Germinal center (tissue), 1 donor: Measurements from ENCODE around the gene LONP2.

ENCODE experiments used
- DNase-seq: peaks from one replicate; pipeline ENCODE4 v3.0.0; 2012; ENCODE audit warnings: mixed read lengths, low spot score

LONP2 gene, protein sequence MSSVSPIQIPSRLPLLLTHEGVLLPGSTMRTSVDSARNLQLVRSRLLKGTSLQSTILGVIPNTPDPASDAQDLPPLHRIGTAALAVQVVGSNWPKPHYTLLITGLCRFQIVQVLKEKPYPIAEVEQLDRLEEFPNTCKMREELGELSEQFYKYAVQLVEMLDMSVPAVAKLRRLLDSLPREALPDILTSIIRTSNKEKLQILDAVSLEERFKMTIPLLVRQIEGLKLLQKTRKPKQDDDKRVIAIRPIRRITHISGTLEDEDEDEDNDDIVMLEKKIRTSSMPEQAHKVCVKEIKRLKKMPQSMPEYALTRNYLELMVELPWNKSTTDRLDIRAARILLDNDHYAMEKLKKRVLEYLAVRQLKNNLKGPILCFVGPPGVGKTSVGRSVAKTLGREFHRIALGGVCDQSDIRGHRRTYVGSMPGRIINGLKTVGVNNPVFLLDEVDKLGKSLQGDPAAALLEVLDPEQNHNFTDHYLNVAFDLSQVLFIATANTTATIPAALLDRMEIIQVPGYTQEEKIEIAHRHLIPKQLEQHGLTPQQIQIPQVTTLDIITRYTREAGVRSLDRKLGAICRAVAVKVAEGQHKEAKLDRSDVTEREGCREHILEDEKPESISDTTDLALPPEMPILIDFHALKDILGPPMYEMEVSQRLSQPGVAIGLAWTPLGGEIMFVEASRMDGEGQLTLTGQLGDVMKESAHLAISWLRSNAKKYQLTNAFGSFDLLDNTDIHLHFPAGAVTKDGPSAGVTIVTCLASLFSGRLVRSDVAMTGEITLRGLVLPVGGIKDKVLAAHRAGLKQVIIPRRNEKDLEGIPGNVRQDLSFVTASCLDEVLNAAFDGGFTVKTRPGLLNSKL

DNA sequence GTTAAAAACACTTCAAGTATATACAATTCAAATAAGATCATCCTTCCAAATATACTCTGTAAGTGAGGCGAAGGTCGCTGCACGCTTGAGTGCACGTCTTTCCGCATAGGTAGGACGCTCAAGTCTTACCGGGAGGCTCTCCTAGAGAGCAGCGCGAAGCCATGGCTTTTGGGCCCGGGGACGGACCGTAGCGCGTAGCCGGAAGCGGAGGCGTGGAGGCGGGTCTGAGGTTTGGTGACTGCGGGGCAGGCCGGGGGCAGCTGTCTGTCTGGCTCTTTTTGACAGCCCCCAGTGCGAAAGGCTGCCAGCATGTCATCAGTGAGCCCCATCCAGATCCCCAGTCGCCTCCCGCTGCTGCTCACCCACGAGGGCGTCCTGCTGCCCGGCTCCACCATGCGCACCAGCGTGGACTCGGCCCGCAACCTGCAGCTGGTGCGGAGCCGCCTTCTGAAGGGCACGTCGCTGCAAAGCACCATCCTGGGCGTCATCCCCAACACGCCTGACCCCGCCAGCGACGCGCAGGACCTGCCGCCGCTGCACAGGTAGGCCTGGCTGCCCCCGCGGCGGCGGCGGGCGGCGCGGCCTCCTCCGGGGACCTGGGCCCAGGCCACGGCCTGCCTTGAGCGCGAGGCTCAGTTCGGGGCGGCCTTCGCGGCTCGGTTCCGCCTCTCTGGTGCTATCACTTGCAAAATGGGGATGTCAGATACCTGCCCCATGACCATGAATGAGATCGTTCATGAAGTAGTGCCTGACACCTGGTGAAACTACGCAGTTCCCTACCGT lies at the start of gene LONP2:
LONP2 (plus strand) TSS at position 221 of the 783 bp plus-strand sequence; CDS start at position 310, 89 bp downstream.
- peak; percentile 79 for DNase-seq

DNA sequence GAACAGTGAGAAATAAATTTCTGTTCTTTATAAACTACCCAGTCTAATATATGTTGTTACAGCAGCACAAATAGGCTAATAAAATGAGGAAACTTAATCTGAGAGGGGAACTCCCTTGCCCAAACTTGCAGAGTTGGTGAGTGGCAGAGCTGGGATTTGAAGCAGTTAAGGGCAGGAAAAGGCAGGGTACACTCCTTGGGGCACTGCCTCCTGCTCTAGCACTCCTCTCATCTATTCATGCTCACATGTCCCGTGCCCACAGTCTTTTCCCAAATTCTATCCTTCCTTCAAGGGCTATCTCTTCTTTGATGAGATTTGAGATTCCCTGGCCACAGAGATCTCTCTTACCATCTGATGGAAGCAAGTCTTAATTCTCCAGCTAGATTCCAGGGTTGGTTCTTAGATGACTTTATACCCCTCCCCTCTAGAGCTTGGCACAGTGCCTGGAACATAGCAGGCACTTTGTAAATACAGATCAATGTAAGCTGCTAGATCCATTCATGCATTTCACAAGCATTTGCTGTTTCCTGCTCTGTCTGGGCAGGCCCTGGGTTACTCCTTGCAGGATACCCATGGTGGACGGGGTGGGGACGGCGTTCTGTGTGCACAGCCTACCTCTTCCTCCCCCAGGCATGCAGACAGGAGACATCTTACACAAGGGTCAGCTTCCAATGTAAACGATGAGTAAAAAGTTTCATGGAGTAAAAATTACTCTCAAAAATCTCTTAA lies 49.1 kb upstream of the LONP2 start:
- no peak for DNase-seq

DNA sequence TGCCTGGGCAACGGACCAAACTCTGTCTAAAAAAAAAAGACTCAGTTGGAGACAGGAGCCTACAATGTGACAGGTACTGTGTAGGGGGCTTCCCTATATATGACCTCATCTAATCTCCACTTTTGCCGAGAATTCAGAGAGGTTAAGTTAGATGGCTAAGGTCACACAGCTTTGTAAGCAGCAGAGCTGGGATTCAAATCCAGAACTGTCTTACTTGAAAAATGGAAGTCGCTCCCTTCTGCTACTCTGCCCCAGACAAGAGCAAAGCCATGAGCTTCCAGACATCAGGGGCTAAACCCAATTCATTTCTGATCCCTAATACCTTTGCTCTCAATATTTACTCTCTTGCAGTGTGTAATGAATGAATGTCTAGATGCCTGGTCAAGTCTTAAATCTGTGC lies 46.8 kb upstream of the LONP2 start:
- no peak for DNase-seq

DNA sequence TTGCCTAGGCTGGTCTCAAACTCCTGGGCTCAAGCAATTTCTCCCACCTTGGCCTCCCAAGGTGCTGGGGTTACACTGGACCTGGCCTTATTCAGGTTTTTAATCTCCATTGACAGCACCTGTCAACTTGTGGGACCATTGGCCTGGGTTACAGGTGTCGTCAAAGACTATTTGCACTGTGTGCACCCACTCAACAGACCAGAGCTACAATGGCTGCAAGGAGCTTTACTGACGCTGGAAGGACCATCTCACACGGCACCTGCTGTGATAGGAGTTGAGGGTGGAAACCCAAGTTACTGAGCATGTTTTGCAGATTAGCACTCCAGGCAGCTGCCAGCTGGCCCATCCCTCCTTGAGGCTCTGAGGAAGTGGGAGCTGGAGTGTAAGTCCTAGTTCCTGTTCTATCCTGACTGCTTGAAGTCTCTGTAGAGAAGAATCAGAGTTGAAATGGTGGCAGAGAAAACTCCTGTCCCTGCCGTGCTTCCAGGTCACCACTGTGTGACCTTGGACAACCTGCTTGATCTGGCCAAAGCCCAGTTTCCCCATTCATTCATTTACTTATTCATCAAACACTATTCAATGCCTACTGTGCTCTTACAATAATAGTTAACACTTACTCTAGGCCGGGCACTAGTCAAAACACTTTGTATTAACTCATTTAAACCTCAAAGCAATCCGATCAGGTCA lies 42.4 kb upstream of the LONP2 start:
- DNase-seq = no peak

DNA sequence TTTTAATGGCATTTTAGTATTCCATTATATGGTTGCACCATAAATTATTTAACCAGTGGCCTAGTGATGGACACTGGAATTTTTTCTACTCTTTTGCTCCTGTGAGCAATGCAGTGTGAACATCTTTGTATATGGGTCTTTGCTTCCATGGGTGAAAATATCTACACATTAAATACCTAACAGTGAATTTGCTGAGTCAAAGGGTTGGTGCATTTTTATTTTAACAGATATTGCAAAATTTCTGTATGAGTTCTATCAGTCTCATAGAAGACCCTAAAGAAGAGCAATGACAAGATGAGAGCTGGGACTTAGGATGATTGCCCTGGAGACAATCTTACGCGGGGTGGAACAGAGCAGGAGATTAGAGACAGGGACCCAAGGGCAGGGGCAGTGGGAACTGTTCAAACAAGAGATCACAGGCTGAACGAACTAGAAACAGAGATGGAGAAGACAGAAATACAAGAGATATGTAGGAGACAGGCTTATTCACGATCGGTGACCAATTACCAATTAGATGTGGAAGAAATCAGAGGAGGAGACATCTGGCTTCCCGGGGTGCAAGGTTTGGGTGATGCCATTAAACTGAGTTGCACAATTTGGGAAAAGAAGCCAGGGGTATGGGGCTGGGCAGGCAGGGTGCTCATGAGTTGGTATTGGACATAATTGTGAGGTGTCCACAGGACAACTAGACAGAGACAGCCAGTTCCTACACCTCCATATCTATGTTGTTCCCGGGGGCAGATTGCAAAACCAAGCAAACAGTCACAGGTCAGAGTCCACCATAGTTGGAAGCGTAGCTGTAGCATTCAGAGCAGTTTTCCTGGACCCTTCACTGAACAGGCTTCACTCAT lies 39.9 kb upstream of the LONP2 start:
- no peak for DNase-seq

DNA sequence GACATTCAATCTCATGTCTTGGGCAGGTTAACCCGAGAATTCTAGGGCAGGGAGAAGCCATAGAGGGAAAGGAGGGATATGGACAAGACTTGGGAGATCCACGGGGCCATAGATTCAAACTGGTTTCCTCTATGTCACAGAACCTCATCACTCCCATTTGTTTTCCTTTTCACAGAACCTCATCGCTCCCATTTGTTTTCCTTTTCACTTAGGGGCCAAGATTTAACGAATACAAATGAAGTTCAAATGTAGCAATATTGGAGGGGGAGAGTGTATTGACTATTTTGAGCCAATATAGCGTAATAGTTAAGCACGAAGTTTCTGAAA lies 39.3 kb upstream of the LONP2 start:
- no peak for DNase-seq

DNA sequence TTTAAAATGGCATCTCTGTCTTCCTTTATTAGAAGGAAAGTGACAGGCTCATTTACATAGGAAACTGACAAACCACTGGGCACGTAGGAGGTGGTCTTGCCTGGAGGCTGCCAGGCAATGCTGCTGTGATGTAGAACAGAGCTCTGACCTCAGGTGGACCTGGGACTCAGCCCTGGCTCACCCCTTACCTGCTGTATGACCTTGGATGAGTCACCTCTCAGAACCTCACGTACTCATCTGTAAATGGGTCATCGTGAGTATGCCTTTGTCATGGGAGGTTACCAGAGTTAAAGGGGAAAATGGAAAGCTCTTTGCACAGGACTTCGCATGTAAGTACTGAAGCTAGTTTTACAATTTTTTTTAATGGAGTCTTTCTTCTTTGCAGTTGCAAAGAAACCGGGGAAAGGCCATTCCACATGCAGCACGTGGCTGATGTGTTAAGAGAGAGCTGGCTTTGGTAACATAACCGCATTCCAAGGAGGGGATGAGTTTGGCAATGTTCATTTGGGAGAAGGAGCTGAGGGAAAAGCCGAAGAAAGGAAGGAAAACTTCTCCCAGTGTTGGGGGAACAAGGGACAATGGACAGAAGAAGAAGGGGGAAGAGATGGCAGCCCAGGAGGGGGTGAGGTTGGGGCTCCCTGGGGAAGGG lies 37.4 kb upstream of the LONP2 start:
- no peak for DNase-seq

DNA sequence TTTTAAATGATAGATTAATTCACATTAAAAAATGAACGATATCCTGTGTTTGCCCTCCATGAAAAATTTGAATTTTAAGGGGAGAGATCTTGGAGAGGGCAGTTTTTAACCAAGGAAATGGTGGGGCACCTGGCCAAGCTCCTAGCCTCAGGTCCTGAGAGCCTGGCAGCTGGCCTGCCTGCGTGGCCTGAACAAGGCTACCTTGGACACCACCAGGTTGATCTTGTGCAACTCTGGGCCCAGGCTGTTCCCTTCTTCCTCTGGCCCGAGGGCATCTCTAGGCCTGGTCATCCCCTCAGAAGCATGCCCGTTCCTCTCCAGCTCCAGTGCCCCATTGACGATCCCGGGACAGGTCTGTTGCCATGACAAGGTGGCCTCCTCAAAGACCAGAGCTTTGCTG lies 33.4 kb upstream of the LONP2 start:
- DNase-seq = no peak

DNA sequence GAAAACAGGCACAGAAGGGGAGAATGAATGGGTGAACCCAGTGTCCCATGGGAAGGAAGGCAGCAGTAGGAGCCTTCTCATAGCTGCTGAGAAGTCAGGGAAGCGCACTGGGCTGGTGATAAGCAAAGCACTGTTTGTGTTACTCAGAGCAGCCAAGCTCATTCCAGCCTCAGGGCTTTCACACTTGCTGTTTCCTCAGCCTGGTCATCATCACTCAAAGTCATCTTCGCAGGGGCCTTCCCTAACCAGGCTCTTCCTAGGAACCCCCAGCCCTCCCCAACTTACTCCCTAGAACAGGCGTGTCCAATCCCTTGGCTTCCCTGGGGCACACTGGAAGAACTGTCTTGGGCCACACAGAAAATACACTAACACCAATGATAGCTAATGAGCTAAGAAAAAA lies 32.1 kb upstream of the LONP2 start:
- no peak for DNase-seq

DNA sequence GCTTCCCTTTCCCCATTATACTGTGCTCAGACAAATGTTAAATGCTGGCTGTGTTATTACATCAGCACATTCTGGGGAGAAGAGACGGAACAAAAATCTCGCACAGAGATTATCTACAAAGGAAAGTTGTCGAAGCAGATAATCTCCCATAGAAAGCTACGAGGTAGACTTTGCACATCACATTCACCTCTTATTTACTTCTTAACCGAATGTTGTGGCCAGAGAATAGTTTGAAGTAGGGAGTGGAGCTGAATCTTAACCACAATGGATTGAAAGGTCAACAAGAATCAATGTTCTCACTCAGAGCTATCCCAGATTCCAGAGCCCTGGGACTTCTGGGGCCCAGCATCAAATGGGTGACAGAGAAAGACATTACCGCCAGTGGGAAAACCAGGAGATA lies 28.4 kb upstream of the LONP2 start:
- DNase-seq = no peak

DNA sequence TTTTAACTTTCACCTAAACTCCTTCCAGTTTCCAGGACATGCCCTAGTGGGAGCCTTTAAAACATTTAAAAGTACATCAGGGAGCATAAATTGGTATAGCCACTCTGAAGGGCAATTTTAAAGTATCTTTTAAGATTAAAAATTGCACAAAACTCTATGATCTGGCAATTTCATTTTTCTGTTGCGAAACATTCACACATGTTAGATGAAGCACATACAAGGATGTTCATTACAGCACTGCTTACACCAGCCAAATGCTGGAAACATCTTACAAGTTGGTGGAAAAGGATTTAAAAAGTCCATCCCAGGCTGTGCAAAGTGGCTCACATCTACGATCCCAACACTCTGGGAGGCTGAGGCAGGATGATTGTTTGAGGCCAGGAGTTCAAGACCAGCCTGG lies 26.4 kb upstream of the LONP2 start:
- DNase-seq = no peak

DNA sequence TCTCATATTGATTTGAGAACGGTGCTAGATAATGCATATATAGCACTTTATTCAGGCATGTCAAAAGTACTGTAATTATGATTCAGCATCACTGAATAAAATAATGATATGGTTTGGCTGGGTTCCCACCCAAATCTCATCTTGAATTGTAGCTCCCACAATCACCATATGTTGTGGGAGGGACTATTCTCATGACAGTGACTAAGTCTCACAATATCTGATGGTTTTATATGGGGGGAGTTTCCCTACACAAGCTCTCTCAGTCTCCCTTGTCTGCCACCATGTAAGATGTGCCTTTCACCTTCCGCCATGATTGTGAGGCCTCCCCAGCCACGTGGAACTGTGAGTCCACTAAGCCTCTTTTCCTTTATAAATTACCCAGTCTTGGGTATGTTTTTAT lies 25.6 kb upstream of the LONP2 start:
- no peak for DNase-seq

DNA sequence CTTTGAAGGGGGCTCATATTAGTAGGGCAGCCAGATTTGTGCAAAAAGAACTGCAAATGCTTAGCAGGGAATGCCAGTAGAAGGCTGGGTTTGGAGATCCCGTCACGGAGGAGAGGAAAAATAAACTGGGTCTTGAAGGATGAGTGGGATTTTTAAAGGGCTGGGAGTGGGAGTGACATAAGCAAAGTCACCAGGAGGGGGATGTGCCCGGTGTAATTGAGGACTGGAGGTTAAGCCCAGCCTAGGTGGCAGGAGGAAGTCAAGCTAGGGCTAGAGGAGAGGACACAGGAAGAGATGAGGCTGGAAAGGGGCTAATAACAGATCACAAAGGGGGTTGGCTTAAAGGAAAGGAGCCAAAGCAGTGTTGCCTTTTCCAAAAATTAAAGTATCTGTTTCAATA lies 23.2 kb upstream of the LONP2 start:
- no peak for DNase-seq

DNA sequence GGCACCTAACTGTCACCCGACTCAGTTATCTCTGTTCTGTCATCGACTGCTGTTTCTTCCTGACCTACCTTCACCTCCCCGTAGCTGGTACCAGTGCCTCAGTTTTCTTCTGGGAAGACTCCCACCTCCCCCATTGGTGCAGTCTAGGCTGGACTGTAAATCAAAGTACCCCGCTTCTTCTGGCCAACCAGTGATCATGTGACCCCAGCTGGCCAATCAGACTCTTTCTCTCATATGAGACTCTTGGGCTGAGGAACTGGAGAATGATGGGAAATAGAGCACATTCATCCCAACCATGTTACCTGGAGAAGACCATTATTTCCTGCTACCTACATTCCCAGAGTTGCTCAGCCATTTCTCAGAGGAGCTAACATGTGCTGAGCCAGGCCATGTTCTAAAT lies 20.6 kb upstream of the LONP2 start:
- no peak for DNase-seq

DNA sequence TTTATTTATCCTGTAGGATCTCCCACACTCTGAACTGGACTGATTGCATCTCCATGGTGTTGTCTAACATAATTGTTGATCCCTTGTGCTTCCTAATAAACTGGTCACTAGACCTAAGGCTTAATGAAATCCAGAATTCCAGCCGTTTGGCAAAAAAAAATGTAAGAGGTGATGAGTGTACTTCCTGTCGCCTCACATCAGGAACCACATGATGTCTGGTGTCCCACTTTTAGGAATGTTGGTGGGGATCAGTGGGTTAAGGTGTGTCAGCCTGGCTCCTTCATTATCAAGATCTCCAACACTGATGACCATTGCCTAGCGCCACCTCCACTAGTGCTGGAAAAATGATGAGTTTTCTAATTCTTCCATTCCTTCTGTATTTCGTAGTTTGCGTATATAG lies 18.6 kb upstream of the LONP2 start:
- no peak for DNase-seq

DNA sequence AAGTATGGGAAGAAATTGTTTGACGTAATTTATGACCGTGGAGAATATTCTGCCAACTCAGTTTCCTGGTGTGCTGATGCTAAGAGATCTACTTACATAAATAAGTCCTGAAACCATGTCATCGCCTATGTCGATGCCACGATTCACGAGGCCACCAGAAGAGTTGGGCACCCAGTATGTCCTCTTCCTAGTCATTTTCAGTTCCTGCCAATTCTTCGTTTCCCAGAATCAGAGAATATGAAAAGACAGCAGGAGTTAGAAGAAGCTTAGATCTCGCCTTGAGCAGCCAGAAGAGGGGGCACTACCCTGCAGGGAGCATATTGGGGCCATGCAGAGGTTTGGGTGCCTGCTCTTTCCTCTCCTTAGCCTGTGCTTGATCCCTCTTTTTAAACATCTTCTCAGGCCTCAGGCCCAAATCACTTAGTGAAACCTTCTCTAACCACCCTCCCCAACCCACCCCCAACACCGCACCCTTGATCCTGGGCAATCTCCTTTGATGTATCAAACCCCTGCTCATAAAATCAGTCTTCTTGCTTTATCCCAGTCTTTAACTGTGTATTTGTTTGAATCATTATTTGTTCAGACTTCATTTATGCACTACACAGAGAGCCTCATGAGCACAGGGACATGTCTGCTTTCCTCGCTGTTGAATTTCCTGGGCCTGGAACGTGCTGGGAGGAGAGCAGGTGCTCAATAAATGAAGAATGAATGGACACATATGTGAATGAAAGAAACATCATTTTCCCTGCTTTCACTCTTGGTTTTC lies 12.2 kb upstream of the LONP2 start:
- no peak for DNase-seq

DNA sequence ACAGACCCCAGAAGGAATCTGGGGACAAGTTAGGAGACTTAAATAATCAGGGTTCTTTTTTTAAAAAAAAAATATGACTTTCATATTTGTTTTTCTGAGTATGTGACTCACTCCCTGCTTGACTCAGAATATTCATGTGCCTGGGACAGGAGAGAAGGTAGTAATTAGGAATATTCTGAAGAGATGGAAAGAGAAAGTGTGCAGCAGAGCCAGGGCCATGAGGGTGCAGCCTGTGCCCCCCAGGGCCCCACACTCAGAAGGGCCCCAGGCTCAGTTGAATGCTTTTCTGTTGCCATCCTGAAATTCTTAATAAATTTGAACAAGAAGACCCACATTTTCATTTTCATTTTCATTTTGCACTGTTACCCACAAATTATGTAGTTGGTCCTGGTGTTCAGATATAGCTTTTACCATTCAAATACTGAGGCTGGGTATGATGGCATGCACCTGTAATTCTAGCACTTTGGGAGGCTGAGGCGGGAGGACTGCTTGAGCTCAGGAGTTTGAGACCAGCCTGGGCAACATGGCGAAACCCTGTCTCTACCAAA lies 11.5 kb upstream of the LONP2 start:
- no peak for DNase-seq

DNA sequence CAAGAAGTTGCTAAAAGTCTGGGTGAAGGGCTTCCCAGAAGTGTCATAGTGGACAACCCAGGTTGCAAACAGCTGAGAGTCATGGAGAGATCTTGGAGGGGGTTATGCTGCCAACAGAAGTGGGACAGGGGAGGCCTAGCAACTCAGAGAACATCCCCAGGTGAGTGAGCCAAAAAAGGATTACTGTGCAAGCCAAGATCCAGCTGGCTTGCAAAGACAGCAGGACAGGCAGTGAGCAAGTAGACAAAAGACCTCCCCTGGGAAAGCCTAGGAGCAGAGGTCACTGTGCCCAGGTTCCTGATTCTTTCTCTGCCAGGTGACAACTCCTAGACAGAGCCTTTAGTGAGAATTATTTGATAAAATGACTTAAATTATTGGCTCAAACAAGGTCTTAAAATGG lies 9.5 kb upstream of the LONP2 start:
- no peak for DNase-seq

DNA sequence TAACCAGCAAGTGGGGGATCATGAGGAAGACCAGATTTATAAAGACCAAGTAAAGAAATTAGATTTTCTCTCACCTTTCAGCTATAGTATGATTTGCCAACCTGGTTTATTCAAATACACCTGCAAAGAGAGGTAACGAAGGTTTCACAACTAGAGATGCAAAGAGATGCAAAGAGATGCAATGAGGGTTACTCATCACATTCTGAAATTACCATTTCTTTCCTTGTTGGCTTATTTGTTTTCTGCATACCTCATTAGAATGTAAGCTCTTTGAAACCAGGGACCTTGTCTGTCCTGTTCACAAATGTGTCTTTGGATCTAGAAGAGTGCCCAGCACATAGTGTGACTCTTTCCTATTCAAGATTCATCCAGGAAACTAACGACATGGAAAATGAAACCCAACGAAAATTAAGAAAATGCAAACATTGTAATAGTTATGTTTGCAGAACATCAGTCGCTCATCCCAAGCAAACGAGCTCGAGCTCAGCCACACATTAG lies 9.0 kb upstream of the LONP2 start:
- no peak for DNase-seq
